GM23248 (cell line): Measurements from ENCODE around the gene DNAH5. TPM values are rescaled to one million over a fixed set of nuclear protein-coding genes. Genes with fewer than 3 reads are reported as not detected.

Source experiments
- DNase-seq: peaks from one replicate; pipeline ENCODE4 v3.0.0-alpha.2; 2015
- H2AFZ ChIP-seq: fragments of 200-600 bp; sonication (generic); 2 replicates; pipeline ENCODE4 v1.6.1; 2016; ENCODE audit warnings: antibody characterized with exemption
- H3F3A ChIP-seq: fragments of 200-600 bp; sonication (generic); 2 replicates; pipeline ENCODE4 v1.6.1; 2016; ENCODE audit warnings: mild to moderate bottlenecking, antibody characterized with exemption, mixed run types; ENCODE audit not compliant: insufficient read depth
- H3K27ac ChIP-seq: fragments of 200-600 bp; sonication (generic); 2 replicates; pipeline ENCODE4 v1.5.1; 2016; ENCODE audit warnings: mild to moderate bottlenecking
- H3K27me3 ChIP-seq: fragments of 200-600 bp; sonication (generic); replicated peaks from 2 replicates; pipeline ENCODE4 v1.6.1; 2016; ENCODE audit warnings: mild to moderate bottlenecking; ENCODE audit not compliant: insufficient read depth
- H3K36me3 ChIP-seq: fragments of 200-600 bp; sonication (generic); 2 replicates; pipeline ENCODE4 v1.6.1; 2016; ENCODE audit warnings: low read depth, mild to moderate bottlenecking
- H3K4me1 ChIP-seq: fragments of 200-600 bp; sonication (generic); 2 replicates; pipeline ENCODE4 v1.6.1; 2016; ENCODE audit warnings: mild to moderate bottlenecking; ENCODE audit not compliant: insufficient read depth
- H3K4me2 ChIP-seq: fragments of 200-600 bp; sonication (generic); one replicate; pipeline ENCODE4 v1.6.1; 2016; ENCODE audit warnings: mild to moderate bottlenecking; ENCODE audit not compliant: unreplicated experiment
- H3K4me3 ChIP-seq: fragments of 200-600 bp; sonication (generic); 2 replicates; pipeline ENCODE4 v1.5.1; 2016; ENCODE audit warnings: mild to moderate bottlenecking
- H3K79me2 ChIP-seq: fragments of 200-600 bp; sonication (generic); 2 replicates; pipeline ENCODE4 v1.6.1; 2016; ENCODE audit warnings: mild to moderate bottlenecking; ENCODE audit not compliant: insufficient read depth
- H3K9ac ChIP-seq: fragments of 200-600 bp; sonication (generic); 2 replicates; pipeline ENCODE4 v1.6.1; 2016; ENCODE audit warnings: mild to moderate bottlenecking
- H3K9me2 ChIP-seq: fragments of 200-600 bp; sonication (generic); 2 replicates; pipeline ENCODE4 v1.6.1; 2016; ENCODE audit warnings: mixed run types, mild to moderate bottlenecking, moderate library complexity; ENCODE audit not compliant: insufficient read depth
- H3K9me3 ChIP-seq: fragments of 200-600 bp; sonication (generic); one replicate; pipeline ENCODE4 v1.6.1; 2017; ENCODE audit warnings: low read depth
- H4K20me1 ChIP-seq: fragments of 200-600 bp; sonication (generic); 2 replicates; pipeline ENCODE4 v1.6.0; 2016; ENCODE audit not compliant: insufficient read depth
- EZH2 ChIP-seq: fragments of 200-600 bp; sonication (generic); IDR thresholded peaks from 2 replicates; pipeline ENCODE4 v1.6.1; 2018; ENCODE audit warnings: antibody characterized with exemption, mild to moderate bottlenecking; ENCODE audit not compliant: insufficient read depth, poor library complexity, severe bottlenecking
- EZH2phosphoT487 ChIP-seq: fragments of 200-600 bp; sonication (generic); IDR thresholded peaks from 2 replicates; pipeline ENCODE4 v1.6.1; 2018; ENCODE audit warnings: antibody characterized with exemption, moderate library complexity, mild to moderate bottlenecking, low read depth; ENCODE audit not compliant: insufficient read depth
- WGBS, 2 experiments: methylation state at CpG; one replicate each; pipeline ENCODE4 v1.1.6; 2015 to 2017; ENCODE audit warnings: low lambda C conversion rate in 2 of 2, low coverage in 1 of 2; ENCODE audit errors: missing lambda C conversion rate in 2 of 2; 5-methylcytosine and 5-hydroxymethylcytosine counted together
- in situ Hi-C: fragments of 300-500 bp; cut with MboI; formaldehyde crosslinking; loops from 2 replicates; pipeline ENCODE4 v1.15.0; 2020
- polyA plus RNA-seq: library from polyadenylated mRNA; unstranded; fragments of >200 nt; fragmentation: Nextera tagmentation; extraction: Ambion mirVana; gene quantifications from 2 replicates; pipeline ENCODE4 v1.2.1, GENCODE V29; 2016
- total RNA-seq: library from RNA; depleted of rRNA; stranded (reverse); fragments of >200 nt; shearing (Covaris generic); gene quantifications from 2 replicates; pipeline ENCODE4 v1.2.3, GENCODE V29; 2014

DNAH5 gene
- total and polyA plus RNA-seq, 2 experiments from 2014 or later = 1.4 to 1.5 TPM

DNA sequence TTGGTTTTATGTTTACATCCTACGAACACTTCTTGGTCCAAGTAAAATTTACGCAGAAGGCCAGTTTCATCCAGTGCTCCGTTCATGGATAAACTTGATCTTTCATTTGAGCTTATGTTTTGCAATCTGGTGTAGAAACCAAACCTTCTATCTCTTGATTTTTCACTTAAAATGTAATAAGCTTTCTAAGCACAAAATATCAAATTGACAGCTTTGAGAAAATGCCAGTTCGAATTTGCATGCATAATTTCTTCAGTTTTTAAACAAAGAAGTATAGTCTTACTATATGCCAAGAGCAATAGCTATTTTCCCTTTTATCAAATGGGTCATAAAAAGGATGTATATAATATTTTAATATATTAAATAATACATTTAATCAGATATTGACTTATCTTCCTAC is 17.8 kb downstream of the DNAH5 start:
- no peak for DNase-seq
- 78 to 86% methylated on average over 4 of the region's 4 CpGs for WGBS, 2 experiments
- in situ Hi-C loops = no loop called here
- no peak for TF ChIP-seq EZH2
- no peak for TF ChIP-seq EZH2phosphoT487
- H3K9me3 ChIP-seq = no peaks in the 10 kb centered on the region
- H3K27ac ChIP-seq = no peak overlapping the region
- peaks cover 4% of the 10 kb centered on the region for H3K4me1 ChIP-seq
- H3K9me2 ChIP-seq = no peaks in the 10 kb centered on the region; the same call in 1 of the 2 replicates
- H3K27me3 ChIP-seq = no peaks in the 10 kb centered on the region
- H3K79me2 ChIP-seq = no peaks in the 10 kb centered on the region
- no peak overlapping the region for H3K4me3 ChIP-seq
- H3F3A ChIP-seq = no peaks in the 10 kb centered on the region
- H4K20me1 ChIP-seq = no peaks in the 10 kb centered on the region
- no peak overlapping the region for H3K9ac ChIP-seq
- no peak overlapping the region for H3K4me2 ChIP-seq
- no peaks in the 10 kb centered on the region for H3K36me3 ChIP-seq
- no peak overlapping the region for H2AFZ ChIP-seq

DNA sequence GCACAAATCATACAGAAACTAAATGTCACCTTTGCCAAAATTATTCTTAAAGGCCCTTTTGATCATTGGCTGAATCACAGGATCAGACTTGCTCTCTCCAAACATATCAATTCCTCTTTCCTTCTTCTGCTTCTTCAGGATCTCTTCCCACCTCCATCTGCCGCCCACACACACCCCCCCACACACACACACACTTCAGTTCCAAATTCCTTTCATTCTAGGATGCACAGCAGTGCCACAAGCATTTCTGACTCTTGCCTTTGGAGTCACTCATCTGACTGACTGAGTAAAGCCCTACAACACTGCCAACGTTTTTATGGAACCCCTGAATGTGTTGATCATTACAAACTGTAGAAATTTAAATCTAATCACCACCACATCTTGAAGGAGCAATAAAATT is 22.9 kb downstream of the DNAH5 start:
- peak; percentile 34 for DNase-seq
- Histone ChIP-seq H3K9ac (no peak overlapping the region), H3K4me1 (peaks cover 7% of the 10 kb centered on the region), H3K9me2 (no peaks in the 10 kb centered on the region), H2AFZ (no peak overlapping the region), H3K79me2 (no peaks in the 10 kb centered on the region), H3K27me3 (no peaks in the 10 kb centered on the region), H3K36me3 (no peaks in the 10 kb centered on the region), H4K20me1 (no peaks in the 10 kb centered on the region), H3F3A (no peaks in the 10 kb centered on the region), H3K9me3 (no peaks in the 10 kb centered on the region), H3K4me2 (no peak overlapping the region), H3K4me3 (no peak overlapping the region), H3K27ac (no peak overlapping the region)
- no peak for TF ChIP-seq EZH2
- TF ChIP-seq EZH2phosphoT487 = no peak
- in situ Hi-C loops = no loop called here
- 32 to 42% methylated on average over 2 of the region's 2 CpGs for WGBS, 2 experiments

DNA sequence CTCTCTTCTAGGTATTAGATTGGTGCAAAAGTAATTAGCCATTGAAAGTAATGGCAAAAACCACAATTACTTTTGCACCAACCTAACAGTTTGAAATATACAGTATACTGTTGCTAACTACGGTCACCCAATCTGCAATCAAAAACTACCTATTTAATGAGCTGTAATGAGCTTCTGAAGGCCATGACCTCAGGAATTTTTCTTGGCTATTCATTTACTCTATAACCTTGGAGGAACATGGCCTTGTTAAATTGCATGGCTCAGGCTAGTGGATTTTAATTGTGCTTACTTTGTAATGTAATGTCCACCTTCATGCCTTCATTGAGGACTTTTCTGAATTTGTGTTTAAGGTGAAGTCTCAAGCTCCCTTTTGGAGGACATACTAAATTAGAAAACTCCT is 24.7 kb downstream of the DNAH5 start:
- Histone ChIP-seq H4K20me1 (no peaks in the 10 kb centered on the region), H3K9me2 (no peaks in the 10 kb centered on the region), H3F3A (no peaks in the 10 kb centered on the region), H3K9ac (no peak overlapping the region), H2AFZ (no peak overlapping the region), H3K9me3 (no peaks in the 10 kb centered on the region), H3K27ac (no peak overlapping the region), H3K4me1 (peaks cover 7% of the 10 kb centered on the region), H3K27me3 (no peaks in the 10 kb centered on the region), H3K36me3 (no peaks in the 10 kb centered on the region), H3K79me2 (no peaks in the 10 kb centered on the region), H3K4me3 (no peak overlapping the region), H3K4me2 (no peak overlapping the region)
- TF ChIP-seq EZH2phosphoT487 (no peak), EZH2 (no peak)
- in situ Hi-C loops = no loop called here
- 46 to 62% methylated on average over 1 of the region's 1 CpG for WGBS, 2 experiments
- DNase-seq = no peak

DNA sequence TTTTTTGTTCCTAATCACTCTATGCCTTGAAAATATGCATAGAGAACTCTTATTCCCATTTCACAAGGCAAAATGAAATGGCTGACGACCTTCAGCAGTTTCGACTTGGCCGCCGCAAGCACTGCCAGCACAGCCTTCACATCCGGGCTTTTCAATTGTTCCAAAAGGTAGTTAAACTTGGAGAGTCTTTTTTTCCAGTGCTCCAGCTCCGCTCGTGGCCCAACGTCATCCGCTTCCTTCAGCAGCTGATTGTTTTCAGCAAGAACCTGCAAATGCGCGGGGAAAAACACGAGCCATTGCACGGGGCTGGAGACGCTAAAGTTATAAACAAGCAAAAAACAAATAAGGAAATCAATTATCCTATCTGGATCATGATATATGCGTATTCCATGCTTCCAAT is 25.4 kb downstream of the DNAH5 start:
- H2AFZ ChIP-seq = no peak overlapping the region
- no peaks in the 10 kb centered on the region for H3K9me3 ChIP-seq
- no peak overlapping the region for H3K4me3 ChIP-seq
- no peaks in the 10 kb centered on the region for H3F3A ChIP-seq
- in situ Hi-C loops = no loop called here
- H3K4me2 ChIP-seq = no peak overlapping the region
- no peak for TF ChIP-seq EZH2phosphoT487
- no peak for TF ChIP-seq EZH2
- no peaks in the 10 kb centered on the region for H3K9me2 ChIP-seq
- peaks cover 7% of the 10 kb centered on the region for H3K4me1 ChIP-seq
- no peaks in the 10 kb centered on the region for H3K36me3 ChIP-seq
- no peaks in the 10 kb centered on the region for H3K79me2 ChIP-seq
- DNase-seq = no peak
- H3K27ac ChIP-seq = no peak overlapping the region
- no peaks in the 10 kb centered on the region for H3K27me3 ChIP-seq
- H3K9ac ChIP-seq = no peak overlapping the region
- 84 to 86% methylated on average over 15 of the region's 15 CpGs for WGBS, 2 experiments
- H4K20me1 ChIP-seq = no peaks in the 10 kb centered on the region

DNA sequence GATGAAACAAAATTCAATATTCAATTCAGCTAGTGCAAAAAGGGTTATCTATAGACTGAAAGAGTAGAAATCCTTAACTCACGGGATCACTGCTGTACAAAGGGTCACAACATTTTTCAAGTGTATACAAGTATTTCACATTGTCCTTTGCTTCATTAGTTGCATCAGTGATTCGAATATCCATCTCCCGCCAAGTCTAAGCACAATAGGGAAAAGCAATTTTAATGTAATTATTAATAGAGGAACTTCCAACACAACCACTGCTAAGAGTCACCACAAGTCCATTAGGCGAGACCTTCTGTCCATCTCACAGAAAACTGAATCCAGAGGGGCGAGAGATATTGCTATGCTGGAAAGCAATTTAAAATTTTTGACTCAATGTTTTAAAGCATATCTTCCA is 27.4 kb downstream of the DNAH5 start:
- 77 to 86% methylated on average over 5 of the region's 5 CpGs for WGBS, 2 experiments
- Histone ChIP-seq H3K9ac (no peak overlapping the region), H3K4me1 (peaks cover 6% of the 10 kb centered on the region), H3K4me2 (no peak overlapping the region), H3K27ac (no peak overlapping the region), H3K36me3 (no peaks in the 10 kb centered on the region), H3K79me2 (no peaks in the 10 kb centered on the region), H3K9me3 (no peaks in the 10 kb centered on the region), H3K9me2 (no peaks in the 10 kb centered on the region), H4K20me1 (no peaks in the 10 kb centered on the region), H3K4me3 (no peak overlapping the region), H2AFZ (no peak overlapping the region), H3K27me3 (no peaks in the 10 kb centered on the region), H3F3A (no peaks in the 10 kb centered on the region)
- in situ Hi-C loops = no loop called here
- TF ChIP-seq EZH2phosphoT487 = no peak
- no peak for TF ChIP-seq EZH2
- no peak for DNase-seq
